Measurements from ENCODE around the gene OR51F1.
"Not testable (repeated sequence)": the region's sequence is repeated elsewhere in the genome, so short reads cannot be mapped to it uniquely, and the experiment has no call there.

Gene OR51F1

GRCh38 chr11:4769838-4770237 lies at the start of gene OR51F1:
Gene OR51F1, minus strand, starts transcription at chr11:4769938. Its CDS starts 0 bp downstream, at chr11:4769938.
- no peak for DNase-seq (ENCODE audit: low spot score)

DNA sequence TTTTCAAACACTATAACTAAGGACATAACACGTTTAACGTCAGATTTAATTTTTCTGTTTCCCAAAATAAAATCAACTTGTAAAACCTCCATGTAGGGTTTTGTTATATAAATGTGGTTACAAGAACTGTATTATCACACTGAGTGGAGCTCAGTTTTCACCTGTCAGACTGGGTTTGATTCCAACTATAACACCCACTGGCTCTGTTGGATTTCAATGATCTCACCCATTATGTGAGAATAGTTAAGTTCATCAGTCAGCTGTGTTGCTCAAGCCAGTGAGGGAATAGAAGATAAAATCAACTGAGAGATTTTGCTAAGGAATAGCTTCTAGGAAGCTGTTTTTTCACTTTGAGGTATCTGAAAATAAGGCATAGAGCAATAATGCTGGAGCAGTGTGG lies 39.5 kb upstream of the OR51F1 start:
- no peak for DNase-seq (ENCODE audit: low spot score)

DNA sequence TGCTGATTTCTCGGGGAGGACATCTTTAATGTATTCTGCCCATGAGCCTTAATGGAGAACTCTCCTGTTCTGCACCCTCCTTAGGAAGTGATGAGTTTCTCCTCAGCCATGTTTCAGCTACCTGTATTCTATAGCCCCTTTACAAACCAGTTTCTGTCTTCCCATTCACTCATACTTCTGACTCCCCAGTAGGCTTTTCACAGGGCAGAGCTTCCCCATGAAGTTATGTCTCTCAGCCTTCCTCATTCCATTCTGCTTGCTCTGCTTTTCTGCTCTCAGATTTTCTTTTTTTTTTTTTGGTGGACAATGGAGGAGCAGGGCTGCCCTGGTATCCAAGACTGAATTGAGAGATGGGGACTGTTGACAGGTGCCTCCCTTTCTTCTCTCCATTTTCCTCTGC lies 38.7 kb upstream of the OR51F1 start:
- no peak for DNase-seq (ENCODE audit: low spot score)

- DNase-seq (ENCODE audit: low spot score), result no peak
Observed at GRCh38 chr11:4804280-4804679, 34.5 kb upstream of the OR51F1 start, which contains the start of gene OR52R1. Gene OR52R1, minus strand, starts transcription at chr11:4804380. Its CDS starts 0 bp downstream, at chr11:4804380.

- DNase-seq (ENCODE audit: low spot score), result not testable (repeated sequence)
Observed at GRCh38 chr11:4801316-4801715, 31.6 kb upstream of the OR51F1 start.

- DNase-seq (ENCODE audit: low spot score), result no peak
Observed at GRCh38 chr11:4798427-4799183, 28.9 kb upstream of the OR51F1 start.

DNA sequence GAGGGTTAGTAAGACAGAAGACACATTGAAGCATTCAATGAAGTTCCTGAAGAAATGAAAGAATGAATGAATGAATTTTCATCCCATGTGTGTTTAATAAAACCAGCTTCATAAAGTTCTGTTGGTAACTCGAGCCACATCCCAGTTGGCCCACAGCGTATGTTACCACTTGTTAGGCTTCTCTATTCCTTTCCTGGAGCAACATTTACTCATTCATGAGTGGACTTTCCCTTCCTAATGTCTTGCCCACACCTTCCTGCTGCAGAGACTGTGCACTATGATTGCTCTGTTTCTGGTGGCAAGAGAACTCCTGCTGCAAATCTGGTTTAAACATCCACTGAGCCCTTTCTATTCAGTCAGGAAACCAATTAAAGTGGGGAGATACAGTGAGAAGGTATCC lies 27.5 kb upstream of the OR51F1 start:
- no peak for DNase-seq (ENCODE audit: low spot score)

- no peak for DNase-seq (ENCODE audit: low spot score)
Observed at GRCh38 chr11:4782454-4782853, 12.7 kb upstream of the OR51F1 start.

DNA sequence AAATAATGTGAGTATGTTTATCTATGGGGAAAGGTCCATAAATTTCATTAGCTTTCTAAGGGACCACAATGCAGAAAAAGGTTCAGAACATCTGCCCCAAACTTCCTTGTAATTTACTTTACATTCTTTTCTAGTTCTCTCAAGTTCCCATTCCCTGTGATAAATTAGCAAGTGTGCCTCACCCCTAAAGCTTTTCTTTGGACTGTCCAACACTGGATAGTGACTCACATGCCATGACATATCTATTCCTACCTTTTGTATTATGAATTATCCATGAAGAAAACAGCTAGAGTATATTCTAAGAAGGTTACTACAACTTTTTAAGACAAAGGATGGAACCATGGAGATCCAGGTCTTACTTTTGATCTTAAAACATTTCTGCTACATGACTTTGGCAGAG lies 1.6 kb downstream of the OR51F1 start:
- no peak for DNase-seq (ENCODE audit: low spot score)

GRCh38 chr11:4766420-4767043 lies 3.2 kb downstream of the OR51F1 start:
- no peak for DNase-seq (ENCODE audit: low spot score)

GRCh38 chr11:4763096-4763495 lies 6.6 kb downstream of the OR51F1 start:
- no peak for DNase-seq (ENCODE audit: low spot score)

GRCh38 chr11:4751201-4751600 lies 18.5 kb downstream of the OR51F1 start:
- no peak for DNase-seq (ENCODE audit: low spot score)

DNA sequence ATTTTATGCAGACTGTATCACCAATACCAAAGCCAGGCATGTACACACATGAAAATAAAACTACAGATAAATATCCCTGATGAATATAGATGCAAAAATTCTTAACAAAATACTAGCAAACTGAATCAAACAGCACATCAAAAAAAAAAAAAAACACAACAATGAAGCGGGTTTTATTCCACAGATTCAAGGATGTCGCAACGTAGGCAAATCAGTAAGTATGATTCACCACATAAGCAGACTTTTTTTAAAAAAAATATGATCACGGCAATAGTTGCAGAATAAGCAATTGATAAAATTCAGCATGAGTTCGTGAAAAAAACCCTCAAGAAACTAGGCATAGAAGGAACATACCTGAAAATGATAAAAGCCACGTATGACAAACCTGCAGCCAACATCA lies 21.3 kb downstream of the OR51F1 start:
- no peak for DNase-seq (ENCODE audit: low spot score)

- no peak for DNase-seq (ENCODE audit: low spot score)
Observed at GRCh38 chr11:4740735-4741134, 29.0 kb downstream of the OR51F1 start.

DNA sequence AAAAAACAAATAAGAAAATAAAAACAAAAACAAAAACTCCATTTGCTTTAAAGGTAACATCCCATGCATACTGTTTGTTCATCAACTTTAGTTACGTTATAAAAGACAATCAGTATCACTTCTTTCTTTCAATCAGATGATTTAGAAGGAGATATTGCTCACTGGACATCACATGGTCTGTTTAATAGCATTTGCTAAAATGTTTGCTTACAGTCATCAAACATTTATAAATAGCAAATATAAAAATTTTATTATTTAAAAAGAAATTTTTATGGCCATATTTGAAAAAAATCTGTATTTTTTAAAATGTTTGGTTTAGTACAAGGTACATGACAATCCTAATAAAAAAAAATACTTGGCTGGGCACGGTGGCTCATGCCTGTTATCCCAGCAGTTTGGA lies 42.6 kb downstream of the OR51F1 start:
- no peak for DNase-seq (ENCODE audit: low spot score)

GRCh38 chr11:4722616-4723534 lies 46.9 kb downstream of the OR51F1 start:
- not testable (repeated sequence) for DNase-seq (ENCODE audit: low spot score)

Data from kidney capillary endothelial cell (primary cell).